ENCODE data around the gene CERK.
A peak's percentile ranks its signal among the peaks of the same experiment; 100 is the strongest.
"Not testable (repeated sequence)": the region's sequence is repeated elsewhere in the genome, so short reads cannot be mapped to it uniquely, and the experiment has no call there.

Gene CERK

GRCh38 chr22:46659791-46660186, 78.3 kb downstream of the CERK start:
- DNase-seq: no peak

GRCh38 chr22:46659059-46659790, 78.8 kb downstream of the CERK start:
- no peak for DNase-seq

GRCh38 chr22:46657996-46658947, 79.8 kb downstream of the CERK start:
- no peak for DNase-seq

- no peak for DNase-seq
These were observed 80.4 kb downstream of the CERK start for GRCh38 chr22:46657655-46657953.

GRCh38 chr22:46656856-46657654, 81.0 kb downstream of the CERK start:
- no peak for DNase-seq

- DNase-seq: no peak
These were observed 82.0 kb downstream of the CERK start for GRCh38 chr22:46655861-46656608.

- DNase-seq: no peak
These were observed 83.0 kb downstream of the CERK start for GRCh38 chr22:46654927-46655595.

GRCh38 chr22:46654426-46654825, 83.6 kb downstream of the CERK start:
- no peak for DNase-seq

- DNase-seq: no peak
These were observed 84.5 kb downstream of the CERK start for GRCh38 chr22:46653596-46653995.

GRCh38 chr22:46652847-46653331, 85.2 kb downstream of the CERK start:
- peak in 1 of 2 experiments; percentile 43 for DNase-seq

- no peak for DNase-seq
These were observed 85.8 kb downstream of the CERK start for GRCh38 chr22:46652081-46652846.

GRCh38 chr22:46651316-46651715, 86.7 kb downstream of the CERK start:
- no peak for DNase-seq

GRCh38 chr22:46650078-46650810, 87.8 kb downstream of the CERK start:
- DNase-seq: no peak

- peak; percentile 37 to 82 for DNase-seq
These were observed 88.6 kb downstream of the CERK start for GRCh38 chr22:46649141-46650077.

- DNase-seq: not testable (repeated sequence)
These were observed 89.7 kb downstream of the CERK start for GRCh38 chr22:46648225-46648820.

- no peak for DNase-seq
These were observed 91.4 kb downstream of the CERK start for GRCh38 chr22:46646531-46647215.

- DNase-seq: not testable (repeated sequence)
These were observed 95.1 kb downstream of the CERK start for GRCh38 chr22:46642840-46643480.

Data from NCI-H524 (cell line).